ENCODE data around the gene KLK10. TPM values are rescaled to one million over a fixed set of nuclear protein-coding genes. Genes with fewer than 3 reads are reported as not detected.
"Not testable (repeated sequence)": the region's sequence is repeated elsewhere in the genome, so short reads cannot be mapped to it uniquely, and the experiment has no call there.

The KLK10 gene
- total RNA-seq, 1 donor from 2014 or later: not detected

DNA sequence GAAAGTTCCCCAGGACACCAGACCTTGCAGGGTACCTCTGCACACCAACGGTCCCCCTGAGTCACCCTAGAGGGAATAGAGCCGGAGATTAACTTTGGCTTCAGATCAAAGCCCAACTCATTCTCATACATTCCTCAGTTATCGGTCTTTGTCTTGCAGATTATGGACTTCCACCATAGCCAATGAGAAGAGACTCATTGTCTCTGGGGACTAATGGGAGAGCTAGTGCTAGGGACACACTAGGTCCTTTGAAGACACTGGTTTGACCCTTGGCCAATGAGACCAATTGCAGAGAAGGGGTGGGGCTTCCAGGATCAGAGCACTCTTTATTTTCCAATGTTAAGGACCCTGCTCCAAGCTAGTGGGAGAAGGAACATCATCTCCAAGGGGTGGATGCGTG is 41.9 kb downstream of the KLK10 start:
- TF ChIP-seq, protein P1, sequence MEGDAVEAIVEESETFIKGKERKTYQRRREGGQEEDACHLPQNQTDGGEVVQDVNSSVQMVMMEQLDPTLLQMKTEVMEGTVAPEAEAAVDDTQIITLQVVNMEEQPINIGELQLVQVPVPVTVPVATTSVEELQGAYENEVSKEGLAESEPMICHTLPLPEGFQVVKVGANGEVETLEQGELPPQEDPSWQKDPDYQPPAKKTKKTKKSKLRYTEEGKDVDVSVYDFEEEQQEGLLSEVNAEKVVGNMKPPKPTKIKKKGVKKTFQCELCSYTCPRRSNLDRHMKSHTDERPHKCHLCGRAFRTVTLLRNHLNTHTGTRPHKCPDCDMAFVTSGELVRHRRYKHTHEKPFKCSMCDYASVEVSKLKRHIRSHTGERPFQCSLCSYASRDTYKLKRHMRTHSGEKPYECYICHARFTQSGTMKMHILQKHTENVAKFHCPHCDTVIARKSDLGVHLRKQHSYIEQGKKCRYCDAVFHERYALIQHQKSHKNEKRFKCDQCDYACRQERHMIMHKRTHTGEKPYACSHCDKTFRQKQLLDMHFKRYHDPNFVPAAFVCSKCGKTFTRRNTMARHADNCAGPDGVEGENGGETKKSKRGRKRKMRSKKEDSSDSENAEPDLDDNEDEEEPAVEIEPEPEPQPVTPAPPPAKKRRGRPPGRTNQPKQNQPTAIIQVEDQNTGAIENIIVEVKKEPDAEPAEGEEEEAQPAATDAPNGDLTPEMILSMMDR (IDR thresholded peaks at IDR 0.05): no peak
- H3K4me3 Mint-ChIP-seq (ENCODE audit: unreplicated experiment): no peak overlapping the region
- H3K4me1 Mint-ChIP-seq (ENCODE audit: low read depth): no peaks in the 10 kb centered on the region
- H3K36me3 Mint-ChIP-seq (ENCODE audit: low read depth): no peaks in the 10 kb centered on the region
- peaks cover 3% of the 10 kb centered on the region for H3K9me3 Mint-ChIP-seq (ENCODE audit: low read depth)
- DNase-seq (ENCODE audit: low spot score): no peak
- peaks cover 12% of the 10 kb centered on the region for H3K27me3 Mint-ChIP-seq (ENCODE audit: low read depth)
- no peak overlapping the region for H3K27ac Mint-ChIP-seq (ENCODE audit: unreplicated experiment)

DNA sequence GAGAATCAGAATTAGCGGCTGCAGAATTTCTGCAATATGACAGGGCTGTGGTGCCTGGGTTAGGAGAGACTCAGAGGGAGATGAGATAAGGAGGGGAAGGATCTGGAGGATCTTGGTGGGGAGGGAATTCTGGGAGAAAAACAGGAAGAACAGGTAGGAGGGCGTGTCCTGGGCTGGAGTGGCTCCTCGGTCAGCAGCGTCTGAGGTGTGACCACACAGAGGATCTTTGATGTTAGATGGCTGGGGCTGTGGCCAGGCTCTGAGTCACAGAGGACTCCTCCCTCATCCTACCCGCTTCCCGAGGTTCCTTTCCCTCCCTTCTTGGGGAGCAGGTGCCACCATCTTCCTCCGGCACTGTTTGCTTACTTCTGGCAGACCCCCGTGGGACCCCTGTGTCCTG is 43.7 kb downstream of the KLK10 start:
- DNase-seq (ENCODE audit: low spot score): no peak
- Mint-ChIP-seq H3K4me3 (ENCODE audit: unreplicated experiment) (no peak overlapping the region), H3K36me3 (ENCODE audit: low read depth) (no peaks in the 10 kb centered on the region), H3K4me1 (ENCODE audit: low read depth) (no peaks in the 10 kb centered on the region), H3K27me3 (ENCODE audit: low read depth) (peaks cover 6% of the 10 kb centered on the region), H3K9me3 (ENCODE audit: low read depth) (peaks cover 3% of the 10 kb centered on the region), H3K27ac (ENCODE audit: unreplicated experiment) (no peak overlapping the region)
- TF ChIP-seq, protein P1 (IDR thresholded peaks at IDR 0.05): no peak

DNA sequence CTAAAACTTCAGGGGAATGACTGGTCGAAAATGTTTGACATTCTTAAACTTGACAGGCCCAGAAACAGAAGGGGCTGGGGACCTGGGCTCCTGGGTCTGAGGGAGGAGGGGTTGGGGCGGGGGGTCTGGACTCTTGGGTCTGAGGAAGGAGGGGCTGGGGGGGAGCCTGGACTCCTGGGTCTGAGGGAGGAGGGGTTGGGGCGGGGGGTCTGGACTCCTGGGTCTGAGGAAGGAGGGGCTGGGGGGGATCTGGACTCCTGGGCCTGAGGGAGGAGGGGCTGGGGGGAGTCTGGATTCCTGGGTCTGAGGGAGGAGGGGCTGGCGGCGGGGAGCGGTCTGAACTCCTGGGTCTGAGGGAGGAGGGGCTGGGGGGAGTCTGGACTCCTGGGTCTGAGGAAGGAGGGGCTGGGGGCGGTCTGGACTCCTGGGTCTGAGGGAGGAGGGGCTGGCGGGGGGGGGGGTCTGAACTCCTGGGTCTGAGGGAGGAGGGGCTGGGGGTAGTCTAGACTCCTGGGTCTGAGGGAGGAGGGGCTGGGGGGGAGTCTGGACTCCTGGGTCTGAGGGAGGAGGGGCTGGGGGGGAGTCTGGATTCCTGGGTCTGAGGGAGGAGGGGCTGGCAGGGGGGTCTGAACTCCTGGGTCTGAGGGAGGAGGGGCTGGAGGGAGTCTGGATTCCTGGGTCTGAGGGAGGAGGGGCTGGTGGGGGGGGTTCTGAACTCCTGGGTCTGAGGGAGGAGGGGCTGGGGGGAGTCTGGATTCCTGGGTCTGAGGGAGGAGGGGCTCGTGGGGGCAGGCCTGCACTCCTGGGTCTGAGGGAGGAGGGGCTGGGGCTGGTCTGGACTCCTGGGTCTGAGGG is 44.6 kb downstream of the KLK10 start:
- no peak for DNase-seq (ENCODE audit: low spot score)
- Mint-ChIP-seq H3K27me3 (ENCODE audit: low read depth) (peaks cover 10% of the 10 kb centered on the region), H3K36me3 (ENCODE audit: low read depth) (no peaks in the 10 kb centered on the region), H3K9me3 (ENCODE audit: low read depth) (peaks cover 3% of the 10 kb centered on the region), H3K27ac (ENCODE audit: unreplicated experiment) (no peak overlapping the region), H3K4me3 (ENCODE audit: unreplicated experiment) (no peak overlapping the region), H3K4me1 (ENCODE audit: low read depth) (no peaks in the 10 kb centered on the region)
- TF ChIP-seq, protein P1 (IDR thresholded peaks at IDR 0.05): no peak

DNA sequence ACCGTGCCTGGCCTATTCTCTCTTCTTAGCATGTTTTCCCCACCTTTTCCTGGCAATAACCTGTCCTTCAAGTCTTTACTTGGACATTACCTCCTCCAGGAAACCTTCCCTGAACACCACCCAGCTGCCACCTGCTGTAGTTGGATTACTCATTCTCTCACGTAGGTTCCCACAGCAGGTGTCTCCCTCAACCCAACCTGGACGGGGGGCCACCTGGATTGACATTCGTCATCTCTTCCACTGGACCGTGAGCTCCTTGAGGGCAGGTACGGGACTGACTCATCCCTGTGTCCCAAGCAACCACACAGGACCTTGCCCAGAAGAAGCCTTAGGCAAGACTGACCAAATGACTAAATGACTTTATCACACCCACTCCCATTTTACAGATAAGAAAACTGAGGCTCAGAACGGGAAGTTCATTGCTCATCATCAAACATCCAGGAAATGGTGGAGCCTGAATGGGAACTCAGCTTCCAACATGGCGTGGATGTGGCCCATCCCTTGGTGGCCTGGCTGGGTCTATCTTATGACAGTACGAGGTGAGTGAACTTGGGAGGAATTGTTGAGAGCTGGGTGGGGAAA is 46.6 kb downstream of the KLK10 start:
- no peaks in the 10 kb centered on the region for H3K36me3 Mint-ChIP-seq (ENCODE audit: low read depth)
- H3K9me3 Mint-ChIP-seq (ENCODE audit: low read depth): peaks cover 3% of the 10 kb centered on the region
- no peaks in the 10 kb centered on the region for H3K4me1 Mint-ChIP-seq (ENCODE audit: low read depth)
- H3K4me3 Mint-ChIP-seq (ENCODE audit: unreplicated experiment): no peak overlapping the region
- H3K27ac Mint-ChIP-seq (ENCODE audit: unreplicated experiment): no peak overlapping the region
- peaks cover 17% of the 10 kb centered on the region for H3K27me3 Mint-ChIP-seq (ENCODE audit: low read depth)
- TF ChIP-seq, protein P1 (IDR thresholded peaks at IDR 0.05): no peak
- DNase-seq (ENCODE audit: low spot score): no peak

DNA sequence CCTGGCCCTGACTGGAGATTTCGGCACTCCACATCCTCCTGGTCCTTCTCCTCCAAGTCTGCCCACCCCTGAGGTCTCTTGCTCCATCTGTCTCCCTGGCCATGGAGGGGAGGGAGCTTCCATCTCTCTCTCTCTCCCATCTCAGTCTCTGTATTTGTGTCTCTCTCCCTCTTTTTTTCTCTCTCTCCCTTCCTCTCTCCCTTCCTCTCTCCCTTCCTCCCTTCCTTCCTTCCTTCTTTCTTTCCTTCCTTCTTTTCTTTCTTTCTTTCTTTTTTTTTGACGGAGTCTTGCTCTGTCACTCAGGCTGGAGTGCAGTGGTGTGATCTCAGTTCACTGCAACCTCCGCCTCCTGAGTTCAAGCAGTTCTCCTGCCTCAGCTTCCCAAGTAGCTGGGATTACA is 49.7 kb downstream of the KLK10 start:
- H3K27ac Mint-ChIP-seq (ENCODE audit: unreplicated experiment); H3K4me1 Mint-ChIP-seq (ENCODE audit: low read depth); H3K9me3 Mint-ChIP-seq (ENCODE audit: low read depth); H3K4me3 Mint-ChIP-seq (ENCODE audit: unreplicated experiment); H3K36me3 Mint-ChIP-seq (ENCODE audit: low read depth); DNase-seq (ENCODE audit: low spot score): not testable (repeated sequence)
- H3K27me3 Mint-ChIP-seq (ENCODE audit: low read depth): peaks cover 15% of the 10 kb centered on the region
